ENCODE results near the gene GRK5. TPM values are rescaled to one million over a fixed set of nuclear protein-coding genes. Genes with fewer than 3 reads are reported as not detected.

Gene GRK5
- total RNA-seq, 1 experiment from 2014 or later = 2.3 TPM

DNA sequence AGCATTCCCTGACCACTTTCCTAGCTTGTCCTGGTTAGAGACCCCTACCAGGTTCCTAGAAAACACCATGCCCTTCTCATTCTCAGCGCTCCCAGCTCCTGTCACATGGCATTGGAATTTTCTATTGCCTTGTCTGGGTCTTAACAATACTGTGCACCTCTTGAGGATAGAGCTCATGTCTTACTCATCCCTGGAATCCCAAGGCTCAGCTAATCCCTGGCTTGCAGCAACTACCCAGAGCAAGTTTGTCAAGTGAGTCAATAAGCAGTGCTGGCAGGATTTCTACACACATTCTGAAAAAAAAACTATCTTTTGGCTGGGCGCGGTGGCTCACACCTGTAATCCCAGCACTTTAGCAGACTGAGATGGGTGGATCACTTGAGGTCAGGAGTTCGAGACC, 17.0 kb upstream of the GRK5 start (continued):
- no peak for TF ChIP-seq HMGXB4 (CRISPR knock-in tag; IDR thresholded peaks at IDR 0.05)
- TF ChIP-seq ZNF396 (CRISPR knock-in tag; IDR thresholded peaks at IDR 0.05; ENCODE audit: borderline replicate concordance) = no peak
- TF ChIP-seq CREB1 (CRISPR knock-in tag; IDR thresholded peaks at IDR 0.05) = no peak
- TF ChIP-seq ELF4 (CRISPR knock-in tag; IDR thresholded peaks at IDR 0.05; ENCODE audit: low read depth) = no peak

DNA sequence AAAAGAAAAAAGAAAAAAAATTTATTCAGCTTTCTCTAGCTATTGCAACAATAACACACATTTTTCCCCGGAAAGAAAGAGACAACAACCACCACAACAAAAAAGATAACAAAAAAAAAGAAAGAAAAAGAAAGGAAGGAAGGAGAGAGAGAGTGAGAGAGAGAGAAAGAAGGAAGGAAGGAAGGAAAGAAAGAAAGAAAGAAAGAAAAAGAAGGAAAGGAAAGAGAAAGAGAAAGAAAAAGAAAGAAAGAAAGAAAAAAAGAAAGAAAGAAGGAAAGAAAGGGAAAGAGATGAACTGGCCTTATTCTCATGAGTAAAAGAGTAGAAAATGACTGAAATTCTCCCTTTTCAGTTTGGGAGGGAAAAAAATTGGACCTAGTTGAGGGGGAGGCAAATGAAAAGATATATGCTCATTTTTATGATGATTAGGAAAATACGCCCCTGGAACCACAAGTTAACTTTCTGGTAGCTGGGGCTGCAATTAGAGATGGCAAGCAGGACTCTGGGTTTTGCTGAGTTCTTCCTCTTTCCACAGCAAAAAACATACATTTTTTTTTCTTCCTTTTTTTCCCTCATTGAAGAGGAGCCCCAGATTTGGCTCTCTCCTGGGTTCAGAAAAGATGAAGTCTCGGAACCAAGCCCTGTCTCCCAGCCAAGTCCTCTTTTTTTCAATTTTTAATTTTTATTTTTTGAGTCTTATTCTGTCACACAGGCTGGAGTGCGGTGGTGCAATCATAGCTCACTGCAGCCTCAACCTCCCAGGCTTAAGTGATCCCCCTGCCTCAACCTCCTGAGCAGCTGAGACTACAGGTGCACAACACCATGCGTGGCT, 16.2 kb upstream of the GRK5 start:
- Mint-ChIP-seq H3K27me3 (ENCODE audit: low read depth) (no peaks in the 10 kb centered on the region; the same call in 1 of the 2 replicates), H3K36me3 (no peaks in the 10 kb centered on the region), H3K4me1 (no peaks in the 10 kb centered on the region), H3K9me3 (no peaks in the 10 kb centered on the region), H3K4me3 (no peak overlapping the region), H3K27ac (no peak overlapping the region)
- ChIA-PET POLR2A (interaction anchor here (0.7 kb wide), 1 partner anchor 82 kb away, joined by 3 read pairs; no protein-coding TSS in a partner anchor), CTCF (interaction anchor here (1.0 to 4.2 kb wide), 2 partner anchors 7 to 15 kb away, joined by 5 to 39 read pairs; no protein-coding TSS in a partner anchor)
- no peak for DNase-seq (ENCODE audit: low spot score)
- TF ChIP-seq TEAD4 (CRISPR knock-in tag; IDR thresholded peaks at IDR 0.05) (no peak), ETV6 (CRISPR knock-in tag; IDR thresholded peaks at IDR 0.05) (no peak), ZNF219 (CRISPR knock-in tag; IDR thresholded peaks at IDR 0.05; ENCODE audit: borderline replicate concordance) (no peak), NR2C2 (CRISPR knock-in tag; IDR thresholded peaks at IDR 0.05) (no peak)
- TF ChIP-seq, protein P1, sequence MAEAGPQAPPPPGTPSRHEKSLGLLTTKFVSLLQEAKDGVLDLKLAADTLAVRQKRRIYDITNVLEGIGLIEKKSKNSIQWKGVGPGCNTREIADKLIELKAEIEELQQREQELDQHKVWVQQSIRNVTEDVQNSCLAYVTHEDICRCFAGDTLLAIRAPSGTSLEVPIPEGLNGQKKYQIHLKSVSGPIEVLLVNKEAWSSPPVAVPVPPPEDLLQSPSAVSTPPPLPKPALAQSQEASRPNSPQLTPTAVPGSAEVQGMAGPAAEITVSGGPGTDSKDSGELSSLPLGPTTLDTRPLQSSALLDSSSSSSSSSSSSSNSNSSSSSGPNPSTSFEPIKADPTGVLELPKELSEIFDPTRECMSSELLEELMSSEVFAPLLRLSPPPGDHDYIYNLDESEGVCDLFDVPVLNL (CRISPR knock-in tag; IDR thresholded peaks at IDR 0.05; ENCODE audit: borderline replicate concordance, low read depth) = no peak
- no peak for ATAC-seq

- DNase-seq (ENCODE audit: low spot score) (no peak), ATAC-seq (peak; percentile 32; the same call in 1 of the 2 replicates)
- Mint-ChIP-seq H3K27me3 (ENCODE audit: low read depth) (no peaks in the 10 kb centered on the region; the same call in 1 of the 2 replicates), H3K27ac (no peak overlapping the region), H3K4me3 (no peak overlapping the region), H3K4me1 (no peaks in the 10 kb centered on the region), H3K36me3 (no peaks in the 10 kb centered on the region), H3K9me3 (no peaks in the 10 kb centered on the region)
- TF ChIP-seq PRRX2 (CRISPR knock-in tag; IDR thresholded peaks at IDR 0.05) = no peak
- TF ChIP-seq CBFB (CRISPR knock-in tag; IDR thresholded peaks at IDR 0.05; ENCODE audit: low read depth) = no peak
- TF ChIP-seq RORB (CRISPR knock-in tag; IDR thresholded peaks at IDR 0.05) = no peak
- TF ChIP-seq ZSCAN18 (CRISPR knock-in tag; IDR thresholded peaks at IDR 0.05) = no peak
- TF ChIP-seq MLX (CRISPR knock-in tag; IDR thresholded peaks at IDR 0.05) = no peak
- no peak for TF ChIP-seq IRF1 (CRISPR knock-in tag; IDR thresholded peaks at IDR 0.05)
- no peak for TF ChIP-seq FOXJ3 (CRISPR knock-in tag; IDR thresholded peaks at IDR 0.05; ENCODE audit: borderline replicate concordance)
- POLR2A ChIA-PET = no interaction called here
- CTCF ChIA-PET = interaction anchor here (1.0 kb wide), 1 partner anchor 11 kb away, joined by 3 read pairs; no protein-coding TSS in a partner anchor
These were observed 15.5 kb upstream of the GRK5 start for GRCh38 chr10:119191881-119192280.
